Heart right ventricle (tissue), 16 donors: Measurements from ENCODE around the gene ZFYVE28. TPM values are rescaled to one million over a fixed set of nuclear protein-coding genes. Genes with fewer than 3 reads are reported as not detected.

Experiments
- ATAC-seq, 8 donors: fragments of 200-7000 bp; cut with Tn5 transposase; one replicate each; pipeline ENCODE4 v1.9.1; 2020; ENCODE audit warnings: mild to moderate bottlenecking in 8 of 8, moderate library complexity in 8 of 8, moderate number of reproducible peaks in 1 of 8
- DNase-seq, 2 donors: peaks; one replicate each; pipeline ENCODE4 v3.0.0-alpha.2; 2020
- H3K27ac ChIP-seq, 10 donors: fragments of 200-600 bp; sonication (generic) in 2 of 10; one replicate each; pipeline versions ENCODE4 v1.5.0 to v1.8.0; 2020 to 2022; ENCODE audit warnings: mild to moderate bottlenecking in 3 of 10
- H3K27me3 ChIP-seq, 7 donors: fragments of 200-600 bp; one replicate each; pipeline ENCODE4 v1.8.0; 2021 to 2022; ENCODE audit warnings: mild to moderate bottlenecking in 2 of 7
- H3K36me3 ChIP-seq, 9 donors: fragments of 200-600 bp; sonication (generic) in 1 of 9; one replicate each; pipeline versions ENCODE4 v1.5.0 to v1.8.0; 2020 to 2022; ENCODE audit warnings: mild to moderate bottlenecking in 2 of 9
- H3K4me1 ChIP-seq, 9 donors: fragments of 200-600 bp; sonication (generic) in 1 of 9; one replicate each; pipeline versions ENCODE4 v1.5.0 to v1.8.0; 2020 to 2022; ENCODE audit warnings: mild to moderate bottlenecking in 4 of 9
- H3K4me3 ChIP-seq, 10 donors: fragments of 200-600 bp; sonication (generic) in 2 of 10; one replicate each; pipeline versions ENCODE4 v1.5.0 to v1.8.0; 2020 to 2022; ENCODE audit warnings: mild to moderate bottlenecking in 7 of 10, moderate library complexity in 2 of 10
- H3K9me3 ChIP-seq, 11 donors: fragments of 200-600 bp in 10 of 11; sonication (generic) in 2 of 11; one replicate each; pipeline versions ENCODE4 v1.5.0 to v1.8.0; 2013 to 2022; ENCODE audit warnings: mild to moderate bottlenecking in 2 of 11, control low read depth in 1 of 11, moderate library complexity in 1 of 11
- WGBS, 2 donors: extraction: QIAGEN DNeasy Blood & Tissue Kit; methylation state at CpG; one replicate each; pipeline ENCODE4 v1.1.7; 2013; ENCODE audit warnings: inconsistent platforms in 1 of 2; 5-methylcytosine and 5-hydroxymethylcytosine counted together
- intact Hi-C, 10 donors: fragments of 100-400 bp; cut with DNase I; formaldehyde crosslinking; loops; one replicate each; pipeline versions ENCODE4 v1.11.1 to v1.14.2; 2022
- polyA plus RNA-seq, 2 donors: library from polyadenylated mRNA; stranded (reverse); fragments of 200-250 nt; gene quantifications; one replicate each; pipeline ENCODE4 v1.2.3, GENCODE V29; 2013
- total RNA-seq, 10 donors: library from RNA; stranded (reverse); fragmentation: NEBNext Ultra II Directional in 3 of 10; extraction: Animal tissue kit (Norgen Biotek cat#: 25700) in 3 of 10; gene quantifications; one replicate each; pipeline versions ENCODE4 v1.2.1 to v1.2.4, GENCODE V29; 2021 to 2023
- TF ChIP-seq, protein P1 (sequence below), 9 donors: fragments of 200-600 bp; sonication (generic) in 2 of 9; IDR thresholded peaks; one replicate each; pipeline versions ENCODE4 v1.5.0 to v1.8.0; 2021 to 2022; ENCODE audit warnings: antibody characterized with exemption in 9 of 9, mild to moderate bottlenecking in 5 of 9, moderate library complexity in 1 of 9
- donor health status: Arrhythmogenic right ventricular cardiomyopathy.
- donor health status: ischemic (EF 13 %, LVEDD 7.1; RV severe dilation, severe dysfunction).
- donor health status: healthy with polysubstance abuse.
- donor health status: DM: no; HTN: yes; CAD: no.
- donor health status: DM: no; HTN: no; CAD: no.
- donor health status: ischemic (EF 25% LVEDD 6.9; RV normal size, moderate dysfunction).
- donor health status: ischemic (EF 25% LVEDD 5.7; RV mildly dilated, moderate dysfunction).
- donor health status: healthy.
- donor health status: DM: yes; HTN: yes; CAD: no.
- donor health status: Ischemic cardiomyopathy.
- donor health status: ischemic (EF 35%, LVEDD 5.7; RV mildly dilated, moderate dysfunction).
- donor health status: nonischemic (EF 11% LVEDD 7.7; RV severe dilation, severe dysfunction).
- donor health status: DM: yes; HTN: yes; CAD: no.
- donor health status: PGD.
- donor health status: ischemic (EF 29% LVEDD 5.4; RV normal size, mild dysfunction).
- donor health status: nonischemic (EF 23%, LVEDD 6.1; RV moderate dilation, normal function).

The ZFYVE28 gene
- total and polyA plus RNA-seq, 12 donors, result 2.3 to 9.9 (median 3.5) TPM

DNA sequence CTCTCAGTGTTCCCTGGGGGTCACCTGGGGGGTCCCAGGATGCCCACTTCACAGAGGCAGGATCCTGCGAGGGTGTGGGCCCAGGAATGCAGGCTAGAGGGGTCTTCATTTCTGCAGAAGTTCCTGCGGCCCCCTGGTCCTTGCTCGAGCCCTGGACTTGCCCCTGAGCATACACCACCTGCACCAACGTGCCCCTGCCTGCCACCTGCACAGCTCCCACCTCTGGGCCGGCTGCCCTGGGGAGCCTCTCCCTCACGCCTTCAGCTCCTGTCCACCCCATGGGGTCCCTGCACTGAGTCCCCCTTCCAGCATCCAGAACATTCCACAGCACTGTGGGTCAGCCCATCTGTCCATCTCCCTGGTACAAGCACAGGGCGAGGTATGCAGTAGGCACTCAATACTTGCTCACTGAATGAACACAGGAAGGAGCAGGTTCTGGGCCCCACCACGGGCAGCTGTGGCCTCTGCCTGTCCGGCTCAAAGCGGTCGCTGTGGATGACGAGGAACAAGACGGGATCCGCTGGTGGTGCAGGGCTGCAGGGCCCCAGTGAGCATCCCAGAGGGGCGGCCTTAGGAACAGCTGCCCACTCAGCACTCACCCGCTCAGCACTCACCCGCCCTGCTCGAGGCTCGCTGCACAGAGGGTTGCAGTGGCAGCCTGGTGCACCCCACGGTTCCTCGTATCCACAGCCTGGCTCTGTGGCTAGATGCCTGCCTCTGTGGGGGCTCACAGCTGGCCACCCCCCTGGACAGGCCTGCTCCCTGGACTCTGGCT lies 86.1 kb downstream of the ZFYVE28 start:
- H3K27me3 ChIP-seq, result no peaks in the 10 kb centered on the region
- 87 to 89% methylated on average over 21 of the region's 21 CpGs for WGBS, 2 donors
- DNase-seq, result no peak
- intact Hi-C loops, result no loop called here
- TF ChIP-seq, protein P1, sequence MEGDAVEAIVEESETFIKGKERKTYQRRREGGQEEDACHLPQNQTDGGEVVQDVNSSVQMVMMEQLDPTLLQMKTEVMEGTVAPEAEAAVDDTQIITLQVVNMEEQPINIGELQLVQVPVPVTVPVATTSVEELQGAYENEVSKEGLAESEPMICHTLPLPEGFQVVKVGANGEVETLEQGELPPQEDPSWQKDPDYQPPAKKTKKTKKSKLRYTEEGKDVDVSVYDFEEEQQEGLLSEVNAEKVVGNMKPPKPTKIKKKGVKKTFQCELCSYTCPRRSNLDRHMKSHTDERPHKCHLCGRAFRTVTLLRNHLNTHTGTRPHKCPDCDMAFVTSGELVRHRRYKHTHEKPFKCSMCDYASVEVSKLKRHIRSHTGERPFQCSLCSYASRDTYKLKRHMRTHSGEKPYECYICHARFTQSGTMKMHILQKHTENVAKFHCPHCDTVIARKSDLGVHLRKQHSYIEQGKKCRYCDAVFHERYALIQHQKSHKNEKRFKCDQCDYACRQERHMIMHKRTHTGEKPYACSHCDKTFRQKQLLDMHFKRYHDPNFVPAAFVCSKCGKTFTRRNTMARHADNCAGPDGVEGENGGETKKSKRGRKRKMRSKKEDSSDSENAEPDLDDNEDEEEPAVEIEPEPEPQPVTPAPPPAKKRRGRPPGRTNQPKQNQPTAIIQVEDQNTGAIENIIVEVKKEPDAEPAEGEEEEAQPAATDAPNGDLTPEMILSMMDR (IDR thresholded peaks at IDR 0.05), result no peak
- peaks cover 0 to 26% (median 15%) of the 10 kb centered on the region in 11 donors for H3K9me3 ChIP-seq
- peak in 2 of 8 donors; percentile 11 to 29 for ATAC-seq
- H3K4me1 ChIP-seq, result no peaks in the 10 kb centered on the region
- H3K36me3 ChIP-seq, result peaks cover 0 to 4% (median 0%) of the 10 kb centered on the region in 9 donors
- H3K4me3 ChIP-seq, result no peak overlapping the region
- H3K27ac ChIP-seq, result no peak overlapping the region

DNA sequence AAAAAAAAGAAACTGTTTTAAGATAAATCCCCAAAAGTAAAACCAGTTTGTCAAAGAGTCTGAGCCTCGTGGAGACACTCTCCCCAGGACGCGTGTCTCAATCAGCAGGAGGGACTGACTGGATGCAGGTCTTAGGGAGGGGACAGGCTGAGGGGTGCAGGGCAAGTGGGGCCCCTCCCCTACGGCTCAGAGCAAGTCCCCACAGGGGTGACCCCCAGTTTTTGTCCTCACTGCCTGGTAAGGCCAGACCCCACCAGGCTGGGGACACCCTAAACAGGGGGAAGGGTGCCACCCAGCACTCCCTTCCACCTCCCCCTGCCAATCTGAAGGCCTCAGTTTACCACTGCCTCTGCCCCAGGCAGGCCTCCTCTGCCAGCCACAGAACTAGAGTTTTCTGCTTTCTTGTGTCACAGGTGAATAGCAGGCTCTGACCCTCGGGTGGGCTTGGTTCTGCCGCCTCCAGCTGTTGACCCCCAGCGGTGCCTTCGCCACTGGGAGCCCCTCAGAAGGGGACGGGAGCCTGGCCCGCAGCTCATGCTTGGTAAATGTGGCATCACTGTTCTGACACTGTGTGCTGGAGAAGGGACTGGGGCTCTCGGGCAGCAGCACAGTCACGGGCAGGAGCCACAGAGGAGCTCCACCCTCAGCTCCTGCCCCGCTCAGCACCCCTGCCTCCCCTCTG lies 86.8 kb downstream of the ZFYVE28 start:
- peaks cover 0 to 4% (median 0%) of the 10 kb centered on the region in 9 donors for H3K36me3 ChIP-seq
- intact Hi-C loops, result no loop called here
- no peaks in the 10 kb centered on the region for H3K4me1 ChIP-seq
- H3K27me3 ChIP-seq, result no peaks in the 10 kb centered on the region
- no peak overlapping the region for H3K27ac ChIP-seq
- TF ChIP-seq, protein P1 (IDR thresholded peaks at IDR 0.05), result no peak
- H3K4me3 ChIP-seq, result no peak overlapping the region
- DNase-seq (no peak), ATAC-seq (no peak)
- H3K9me3 ChIP-seq, result peaks cover 0 to 33% (median 16%) of the 10 kb centered on the region in 11 donors
- WGBS, 2 donors, result 84 to 89% methylated on average over 13 of the region's 13 CpGs

DNA sequence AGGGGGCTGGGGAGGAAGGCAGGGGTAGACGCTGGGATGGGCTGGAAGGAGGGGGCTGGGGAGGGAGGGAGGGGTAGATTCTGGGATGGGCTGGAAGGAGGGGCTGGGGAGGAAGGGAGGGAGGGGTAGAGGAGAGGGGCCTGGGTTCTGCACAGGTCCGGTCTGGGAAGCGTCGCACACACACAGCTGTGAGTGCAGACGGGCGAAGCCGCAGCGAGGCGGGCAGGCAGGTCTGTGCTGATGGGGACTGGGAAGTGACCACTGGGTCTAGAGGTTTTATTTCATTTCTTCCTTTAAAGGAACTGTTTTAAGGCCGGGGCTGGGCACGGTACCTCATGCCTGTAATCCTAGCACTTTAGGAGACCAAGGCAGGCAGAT lies 87.4 kb downstream of the ZFYVE28 start:
- Histone ChIP-seq H3K9me3 (peaks cover 0 to 39% (median 20%) of the 10 kb centered on the region in 11 donors), H3K4me1 (no peaks in the 10 kb centered on the region), H3K4me3 (no peak overlapping the region), H3K27ac (no peak overlapping the region), H3K27me3 (no peaks in the 10 kb centered on the region), H3K36me3 (peaks cover 0 to 4% (median 0%) of the 10 kb centered on the region in 9 donors)
- WGBS, 2 donors, result 67 to 76% methylated on average over 10 to 11 of the region's 11 CpGs
- TF ChIP-seq, protein P1 (IDR thresholded peaks at IDR 0.05), result no peak
- DNase-seq (no peak), ATAC-seq (no peak)
- intact Hi-C loops, result no loop called here

DNA sequence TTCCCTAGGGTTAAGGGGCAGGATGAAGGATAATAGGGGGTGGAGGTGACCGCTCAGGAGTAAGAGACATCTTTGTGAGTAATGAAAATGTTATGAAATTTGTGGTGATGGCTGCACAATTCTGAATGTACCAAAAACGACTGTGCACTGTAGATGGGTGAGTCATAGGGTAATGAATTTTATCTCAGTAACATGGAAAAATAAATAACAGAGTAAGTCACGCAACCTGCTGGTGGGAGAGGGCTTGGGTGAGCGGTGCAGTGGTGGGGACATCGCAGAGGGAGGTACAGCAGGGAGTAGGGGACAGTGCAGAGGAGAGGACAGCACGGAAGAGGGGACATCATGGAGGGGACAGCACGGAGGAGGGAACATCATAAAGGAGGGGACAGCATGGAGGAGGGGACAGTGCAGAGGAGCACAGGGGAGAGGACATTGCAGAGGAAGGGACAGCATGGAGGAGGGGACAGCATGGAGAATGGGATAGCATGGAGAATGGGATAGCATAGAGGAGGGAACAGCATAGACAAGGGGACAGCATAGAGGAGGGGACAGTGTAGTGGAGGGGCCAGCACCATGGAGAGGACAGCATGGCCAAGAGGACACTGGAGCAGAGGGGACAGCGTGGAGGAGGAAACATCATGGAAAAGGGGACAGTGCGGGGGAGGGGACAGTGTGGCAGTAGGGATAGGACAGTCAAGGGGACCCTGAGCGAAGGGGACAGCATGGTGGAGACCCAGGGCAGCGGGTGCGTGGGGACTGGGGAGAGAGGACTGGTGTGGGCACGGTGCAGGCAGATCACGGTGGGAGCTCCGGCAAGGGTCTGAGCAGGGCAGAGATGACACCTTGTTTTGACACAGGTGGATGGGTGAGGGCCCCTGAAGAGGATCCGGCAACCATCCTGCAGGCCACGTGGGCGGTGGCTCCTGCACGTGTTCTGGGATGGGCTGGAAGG lies 88.1 kb downstream of the ZFYVE28 start:
- DNase-seq (no peak), ATAC-seq (no peak)
- intact Hi-C loops, result no loop called here
- Histone ChIP-seq H3K4me3 (no peak overlapping the region), H3K36me3 (peaks cover 0 to 2% (median 0%) of the 10 kb centered on the region in 9 donors), H3K27ac (no peak overlapping the region), H3K4me1 (no peaks in the 10 kb centered on the region), H3K9me3 (peaks cover 0 to 46% (median 22%) of the 10 kb centered on the region in 11 donors), H3K27me3 (no peaks in the 10 kb centered on the region)
- 67 to 71% methylated on average over 19 of the region's 19 CpGs for WGBS, 2 donors
- TF ChIP-seq, protein P1 (IDR thresholded peaks at IDR 0.05), result no peak
